ENCODE results near the gene FARSB. TPM values are rescaled to one million over a fixed set of nuclear protein-coding genes. Genes with fewer than 3 reads are reported as not detected.

Gene FARSB
- total RNA-seq, 2 experiments from 2014 or later: 16.6 to 17.6 TPM

Other genes with a start within 250 kb of the FARSB start
- gene SGPP2, start 231.5 kb downstream of the FARSB start, total RNA-seq: 1 to 10 TPM in 1 of 2 experiments, under 1 TPM in 1; 0.89 to 1.2 TPM
- gene MOGAT1, start 15.6 kb upstream of the FARSB start, total RNA-seq: not detected
- gene ACSL3, start 204.9 kb upstream of the FARSB start, total RNA-seq: 10 to 100 TPM; 47.7 to 50.9 TPM

All from activated naive CD8-positive, alpha-beta T cell treated with anti-CD3 and anti-CD28 coated beads, Interleukin-2, amount 10 ng/mL, durations not matched to agents 7 days and 5 days (primary cell).